H1 (cell line): ENCODE results near the gene GNG13. TPM values are rescaled to one million over a fixed set of nuclear protein-coding genes. Genes with fewer than 3 reads are reported as not detected.

Experiments
- CTCF ChIA-PET: fragments of 300-600 bp; sonication (Branson Sonifier 250); formaldehyde crosslinking; loops from one replicate; lab custom pipeline; 2021; ENCODE audit not compliant: partially characterized antibody; lab: Charles Lee
- POLR2A ChIA-PET: fragments of 300-600 bp; sonication (Branson Sonifier 250); formaldehyde crosslinking; loops from one replicate; lab custom pipeline; 2021; ENCODE audit warnings: inconsistent platforms; ENCODE audit not compliant: partially characterized antibody; lab: Charles Lee
- DNase-seq, 2 experiments: peaks; one replicate each; pipeline versions ENCODE4 v3.0.0 to v3.0.0-alpha.2; 2010 to 2022; ENCODE audit warnings: low spot score in 2 of 2, low read depth in 1 of 2, mixed read lengths in 1 of 2
- FAIRE-seq: peaks from 2 replicates; lab custom pipeline; 2011; peaks lifted over from hg19 to GRCh38; lab: Jason Lieb, UNC
- H2AFZ ChIP-seq: 2 replicates; pipeline ENCODE4 v1.8.1; 2012; ENCODE audit warnings: low read length, inconsistent platforms
- H2AK5ac ChIP-seq: 2 replicates; pipeline ENCODE4 v1.6.1; 2013; ENCODE audit warnings: low read depth, low read length
- H2BK120ac ChIP-seq: replicated peaks from 2 replicates; pipeline ENCODE3; 2013; ENCODE audit warnings: low read depth, low read length, inconsistent platforms
- H2BK12ac ChIP-seq: 2 replicates; pipeline ENCODE4 v1.6.1; 2013; ENCODE audit warnings: low read depth, low read length
- H2BK15ac ChIP-seq: 2 replicates; pipeline ENCODE4 v1.6.1; 2013; ENCODE audit warnings: low read length
- H2BK20ac ChIP-seq: 2 replicates; pipeline ENCODE4 v1.6.1; 2013; ENCODE audit warnings: low read length
- H2BK5ac ChIP-seq: 2 replicates; pipeline ENCODE4 v1.6.1; 2013; ENCODE audit warnings: low read depth, low read length
- H3K14ac ChIP-seq: 2 replicates; pipeline ENCODE4 v1.6.1; 2013; ENCODE audit warnings: inconsistent platforms; ENCODE audit not compliant: insufficient read length
- H3K18ac ChIP-seq: 2 replicates; pipeline ENCODE4 v1.6.1; 2013; ENCODE audit warnings: low read length; ENCODE audit errors: extremely low read depth
- H3K23ac ChIP-seq: 2 replicates; pipeline ENCODE4 v1.6.1; 2013; ENCODE audit warnings: inconsistent platforms; ENCODE audit not compliant: insufficient read length
- H3K23me2 ChIP-seq: 2 replicates; pipeline ENCODE4 v1.6.1; 2013; ENCODE audit warnings: low read depth, low read length
- H3K27ac ChIP-seq: 2 replicates; pipeline ENCODE4 v1.6.1; 2011; ENCODE audit warnings: low read depth, low read length, inconsistent platforms
- H3K27me3 ChIP-seq, 4 experiments: replicated peaks in 1 of 4; 1 replicate in 1 of 4; 2 replicates in 3 of 4; pipeline versions ENCODE4 v1.6.1 to v1.8.1; 2011 to 2013; ENCODE audit warnings: low read length in 3 of 4, mild to moderate bottlenecking in 3 of 4, inconsistent platforms in 2 of 4, mixed read lengths in 2 of 4, moderate library complexity in 1 of 4; ENCODE audit not compliant: control insufficient read depth in 3 of 4, insufficient read depth in 3 of 4; ENCODE audit errors: extremely low read depth in 1 of 4
- H3K36me3 ChIP-seq, 4 experiments: 2 replicates each; pipeline versions ENCODE4 v1.6.1 to v1.8.1; 2011 to 2013; ENCODE audit warnings: mild to moderate bottlenecking in 4 of 4, low read length in 3 of 4, moderate library complexity in 2 of 4, control low read depth in 1 of 4, inconsistent platforms in 1 of 4; ENCODE audit not compliant: insufficient read depth in 4 of 4, control insufficient read depth in 2 of 4
- H3K4ac ChIP-seq: replicated peaks from 2 replicates; pipeline ENCODE3; 2013; ENCODE audit warnings: low read length, low read depth, mixed read lengths, inconsistent platforms; ENCODE audit not compliant: insufficient read length
- H3K4me1 ChIP-seq, 4 experiments: replicated peaks in 1 of 4; 1 replicate in 1 of 4; 2 replicates in 3 of 4; pipeline versions ENCODE4 v1.6.1 to v1.8.1; 2011 to 2013; ENCODE audit warnings: low read length in 3 of 4, inconsistent platforms in 2 of 4, mixed read lengths in 1 of 4; ENCODE audit not compliant: insufficient read depth in 4 of 4, control insufficient read depth in 3 of 4
- H3K4me2 ChIP-seq, 2 experiments: 2 replicates each; pipeline versions ENCODE4 v1.6.1 to v1.8.1; 2011 to 2013; ENCODE audit warnings: low read depth in 2 of 2, low read length in 2 of 2, control low read depth in 1 of 2, inconsistent platforms in 1 of 2, mild to moderate bottlenecking in 1 of 2; ENCODE audit not compliant: insufficient read depth in 1 of 2
- H3K4me3 ChIP-seq, 4 experiments: fragments of 200-600, 300-600 bp in 1 of 4; sonication (generic), shearing (Covaris generic), sonication (Bioruptor Twin) in 1 of 4; 2 replicates each; pipeline versions ENCODE4 v1.5.1 to v1.8.1; 2011 to 2016; ENCODE audit warnings: low read length in 4 of 4, low read depth in 3 of 4, control low read depth in 2 of 4, inconsistent platforms in 2 of 4, mild to moderate bottlenecking in 2 of 4, mixed read lengths in 1 of 4, moderate library complexity in 1 of 4; ENCODE audit not compliant: insufficient read depth in 2 of 4; ENCODE audit errors: extremely low read depth in 1 of 4
- H3K56ac ChIP-seq: replicated peaks from 2 replicates; pipeline ENCODE3; 2013; ENCODE audit warnings: low read depth, mild to moderate bottlenecking, mixed read lengths, low read length, inconsistent platforms; ENCODE audit not compliant: insufficient read length
- H3K79me1 ChIP-seq: 2 replicates; pipeline ENCODE4 v1.6.1; 2013; ENCODE audit warnings: low read depth, low read length, control low read depth
- H3K79me2 ChIP-seq, 2 experiments: 2 replicates each; pipeline versions ENCODE4 v1.6.1 to v1.8.1; 2012 to 2013; ENCODE audit warnings: low read length in 2 of 2, mild to moderate bottlenecking in 2 of 2, inconsistent platforms in 1 of 2; ENCODE audit not compliant: insufficient read depth in 2 of 2, control insufficient read depth in 1 of 2
- H3K9ac ChIP-seq, 4 experiments: replicated peaks in 1 of 4; 1 replicate in 1 of 4; 2 replicates in 3 of 4; pipeline versions ENCODE4 v1.6.1 to v1.8.1; 2011 to 2013; ENCODE audit warnings: low read depth in 3 of 4, low read length in 3 of 4, control low read depth in 2 of 4, mild to moderate bottlenecking in 2 of 4, moderate library complexity in 2 of 4, inconsistent platforms in 1 of 4; ENCODE audit errors: extremely low read depth in 1 of 4
- H3K9me3 ChIP-seq, 2 experiments: 2 replicates each; pipeline versions ENCODE4 v1.6.1 to v1.8.1; 2012 to 2013; ENCODE audit warnings: mild to moderate bottlenecking in 2 of 2, moderate library complexity in 2 of 2, control low read depth in 1 of 2, inconsistent platforms in 1 of 2, low read depth in 1 of 2, low read length in 1 of 2, mixed read lengths in 1 of 2; ENCODE audit not compliant: insufficient read depth in 2 of 2
- H4K20me1 ChIP-seq, 2 experiments: replicated peaks in 1 of 2; 2 replicates each; pipeline versions ENCODE3 to v1.8.1; 2011 to 2013; ENCODE audit warnings: inconsistent platforms in 2 of 2, low read length in 2 of 2, mild to moderate bottlenecking in 1 of 2; ENCODE audit not compliant: insufficient read depth in 2 of 2, control insufficient read depth in 1 of 2
- H4K5ac ChIP-seq: 2 replicates; pipeline ENCODE4 v1.6.1; 2013; ENCODE audit warnings: low read length, low read depth, mixed read lengths, inconsistent platforms; ENCODE audit not compliant: insufficient read length
- H4K8ac ChIP-seq: 2 replicates; pipeline ENCODE4 v1.8.0; 2013; ENCODE audit warnings: mild to moderate bottlenecking, moderate library complexity, low read length, inconsistent platforms; ENCODE audit not compliant: insufficient read depth; ENCODE audit errors: extremely low read depth
- H4K91ac ChIP-seq: replicated peaks from 2 replicates; pipeline ENCODE3; 2013; ENCODE audit warnings: low read length, mixed read lengths, inconsistent platforms; ENCODE audit not compliant: insufficient read length
- BRCA1 ChIP-seq: IDR thresholded peaks from 2 replicates; pipeline ENCODE4 v1.6.1; 2012; ENCODE audit warnings: low read depth, low read length, improper control_type of control experiment
- CTBP2 ChIP-seq: IDR thresholded peaks from 2 replicates; pipeline ENCODE4 v1.7.0; 2011; ENCODE audit warnings: borderline replicate concordance, mild to moderate bottlenecking, moderate library complexity, mixed read lengths, low read length; ENCODE audit not compliant: insufficient read depth, insufficient read length
- EP300 ChIP-seq, 2 experiments: IDR thresholded peaks; 1 replicate in 1 of 2; 2 replicates in 1 of 2; pipeline ENCODE4 v1.6.1; 2011 to 2012; ENCODE audit warnings: low read depth in 2 of 2, low read length in 2 of 2, mild to moderate bottlenecking in 2 of 2, borderline replicate concordance in 1 of 2, inconsistent platforms in 1 of 2, moderate library complexity in 1 of 2
- JUND ChIP-seq: IDR thresholded peaks from 2 replicates; pipeline ENCODE4 v1.6.1; 2011; ENCODE audit warnings: mild to moderate bottlenecking, improper control_type of control experiment, low read length
- KDM1A ChIP-seq: fragments of 200-600, 300-600 bp; sonication (generic); IDR thresholded peaks from 2 replicates; pipeline ENCODE4 v1.7.1; 2016; ENCODE audit warnings: mild to moderate bottlenecking, low read length, borderline replicate concordance
- RAD21 ChIP-seq, 2 experiments: IDR thresholded peaks in 1 of 2; conservative IDR thresholded peaks in 1 of 2; 2 replicates each; pipeline ENCODE4 v1.6.1; 2011; ENCODE audit warnings: low read depth in 2 of 2, low read length in 2 of 2, improper control_type of control experiment in 1 of 2, inconsistent platforms in 1 of 2, mild to moderate bottlenecking in 1 of 2, moderate library complexity in 1 of 2
- WGBS, 2 experiments: shearing (Covaris generic) in 1 of 2; methylation state at CpG; one replicate each; pipeline versions ENCODE4 v1.1.6 to v1.1.7; 2013 to 2015; ENCODE audit warnings: low lambda C conversion rate in 2 of 2, mixed read lengths in 2 of 2, inconsistent platforms in 1 of 2, low coverage in 1 of 2, missing lambda C conversion rate in 1 of 2; ENCODE audit not compliant: insufficient replicate concordance in 2 of 2, insufficient coverage in 1 of 2, insufficient read length in 1 of 2; ENCODE audit errors: extremely low coverage in 1 of 2, missing lambda C conversion rate in 1 of 2; 5-methylcytosine and 5-hydroxymethylcytosine counted together
- polyA plus RNA-seq, 7 experiments: library from polyadenylated mRNA; depleted of rRNA in 3 of 7; stranded (reverse) in 5 of 7; unstranded in 2 of 7; fragments of >200 nt in 5 of 7; fragments of 200-250 nt in 2 of 7; gene quantifications; 1 replicate in 5 of 7; 2 replicates in 1 of 7; 4 replicates in 1 of 7; pipeline versions ENCODE4 v1.2.1 to v1.2.3, GENCODE V29; 2011 to 2013; ENCODE audit warnings: missing spikeins in 2 of 7, mixed read lengths in 2 of 7
- total RNA-seq: library from RNA; stranded (reverse); fragmentation: NEBNext Ultra II Directional; extraction: Animal tissue kit (Norgen Biotek cat#: 25700); gene quantifications from 2 replicates; pipeline ENCODE4 v1.2.1, GENCODE V29; 2021
- TF ChIP-seq, protein P1 (sequence below), 3 experiments: IDR thresholded peaks; 1 replicate in 2 of 3; 2 replicates in 1 of 3; pipeline versions ENCODE4 v1.5.1 to v1.6.1; 2011; ENCODE audit warnings: low read length in 3 of 3, mild to moderate bottlenecking in 3 of 3, inconsistent platforms in 2 of 3, low read depth in 1 of 3, moderate library complexity in 1 of 3; ENCODE audit not compliant: insufficient read depth in 1 of 3; ENCODE audit errors: control extremely low read depth in 1 of 3

The GNG13 gene
- total and polyA plus RNA-seq, 2 of the 8 experiments (the other 6 are each of a cell fraction or from before 2014, with no cell fraction given), result not detected

DNA sequence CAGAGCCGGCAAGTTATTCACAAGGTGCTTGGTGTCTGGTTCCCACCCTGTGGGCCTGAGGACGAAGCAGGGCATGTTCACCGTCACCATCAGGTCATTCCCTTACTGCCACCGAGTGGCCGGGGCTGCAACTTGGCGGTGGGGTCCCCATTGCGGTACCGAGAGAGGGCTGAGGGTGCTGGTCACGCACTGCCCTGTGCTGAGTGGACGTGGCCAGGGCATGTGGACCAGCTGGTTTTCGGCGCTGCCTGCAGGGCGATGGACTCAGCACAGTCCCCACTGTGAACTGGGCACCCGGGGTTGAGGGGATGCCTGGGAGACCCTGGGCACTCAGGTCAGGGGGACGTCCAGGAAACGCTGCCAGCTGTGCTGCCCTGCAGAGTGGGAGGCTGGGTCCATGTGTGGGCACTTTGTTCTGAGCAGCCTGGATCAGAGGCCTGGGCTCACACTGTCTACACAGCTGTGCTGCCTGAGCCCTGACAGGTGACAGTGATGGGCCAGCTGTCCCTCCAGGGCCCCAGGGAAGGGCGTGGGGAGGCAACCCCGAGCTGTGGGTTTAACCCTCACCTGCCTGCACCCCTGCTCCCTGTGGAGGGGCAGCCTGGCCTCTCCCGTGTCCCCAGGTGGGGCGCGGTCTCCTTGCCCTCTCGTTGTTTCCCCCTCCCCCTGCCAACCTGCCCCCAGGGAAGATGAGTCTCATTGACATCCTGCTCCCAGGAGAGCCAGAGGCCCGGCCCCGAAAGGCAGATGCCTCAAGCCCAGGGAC, 39.3 kb upstream of the GNG13 start:
- Histone ChIP-seq H3K56ac (no peak overlapping the region), H3K4me2 (no peak overlapping the region), H4K8ac (peak overlapping the region; percentile 77; the same call in 1 of the 2 replicates), H2BK15ac (no peak overlapping the region), H3K79me1 (no peaks in the 10 kb centered on the region)
- TF ChIP-seq, protein P1, sequence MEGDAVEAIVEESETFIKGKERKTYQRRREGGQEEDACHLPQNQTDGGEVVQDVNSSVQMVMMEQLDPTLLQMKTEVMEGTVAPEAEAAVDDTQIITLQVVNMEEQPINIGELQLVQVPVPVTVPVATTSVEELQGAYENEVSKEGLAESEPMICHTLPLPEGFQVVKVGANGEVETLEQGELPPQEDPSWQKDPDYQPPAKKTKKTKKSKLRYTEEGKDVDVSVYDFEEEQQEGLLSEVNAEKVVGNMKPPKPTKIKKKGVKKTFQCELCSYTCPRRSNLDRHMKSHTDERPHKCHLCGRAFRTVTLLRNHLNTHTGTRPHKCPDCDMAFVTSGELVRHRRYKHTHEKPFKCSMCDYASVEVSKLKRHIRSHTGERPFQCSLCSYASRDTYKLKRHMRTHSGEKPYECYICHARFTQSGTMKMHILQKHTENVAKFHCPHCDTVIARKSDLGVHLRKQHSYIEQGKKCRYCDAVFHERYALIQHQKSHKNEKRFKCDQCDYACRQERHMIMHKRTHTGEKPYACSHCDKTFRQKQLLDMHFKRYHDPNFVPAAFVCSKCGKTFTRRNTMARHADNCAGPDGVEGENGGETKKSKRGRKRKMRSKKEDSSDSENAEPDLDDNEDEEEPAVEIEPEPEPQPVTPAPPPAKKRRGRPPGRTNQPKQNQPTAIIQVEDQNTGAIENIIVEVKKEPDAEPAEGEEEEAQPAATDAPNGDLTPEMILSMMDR (IDR thresholded peaks at IDR 0.05; ENCODE audit: control extremely low read depth in 1 of 3, insufficient read depth in 1 of 3, low read depth in 1 of 3, low read length in 3 of 3), result peak in 2 of 3 experiments; percentile 9 to 13; a peak in 2 of 4 replicates
- TF ChIP-seq KDM1A (no peak), BRCA1 (no peak), RAD21 (IDR thresholded peaks at IDR 0.05 in 1 of 2, conservative IDR thresholded peaks at IDR 0.05 in 1 of 2; ENCODE audit: low read depth in 2 of 2, low read length in 2 of 2) (peak in 1 of 2 experiments; percentile 32; a peak in 1 of 4 replicates), JUND (no peak), CTBP2 (no peak), EP300 (IDR thresholded peaks at IDR 0.05; ENCODE audit: borderline replicate concordance in 1 of 2, low read depth in 2 of 2, low read length in 2 of 2) (no peak)
- TF ChIP-seq, all 59 proteins: peak for 2
- no peak overlapping the region for H3K23ac ChIP-seq
- H2BK12ac ChIP-seq, result no peak overlapping the region
- CTCF ChIA-PET, result interaction anchor here (0.7 kb wide), 1 partner anchor 9 kb away, joined by 3 read pairs; no protein-coding TSS in a partner anchor
- no peak overlapping the region for H2AFZ ChIP-seq
- no peaks in the 10 kb centered on the region; a peak in 1 of 7 replicates for H3K4me1 ChIP-seq
- no peak overlapping the region for H4K91ac ChIP-seq
- H3K23me2 ChIP-seq, result no peaks in the 10 kb centered on the region
- H2BK5ac ChIP-seq, result no peak overlapping the region
- H3K14ac ChIP-seq, result no peak overlapping the region
- H2AK5ac ChIP-seq, result no peak overlapping the region
- POLR2A ChIA-PET, result no interaction called here
- WGBS, 2 experiments, result 86% methylated on average over 22 of the region's 24 CpGs; no CpG with 5 or more reads in 1 of the 2 experiments
- no peak overlapping the region for H3K18ac ChIP-seq
- H4K5ac ChIP-seq, result no peak overlapping the region
- DNase-seq, result no peak
- H3K4ac ChIP-seq, result no peak overlapping the region
- no peak overlapping the region for H3K4me3 ChIP-seq
- FAIRE-seq, result no peak
- H3K27ac ChIP-seq, result no peak overlapping the region
- no peak overlapping the region for H2BK20ac ChIP-seq
- H4K20me1 ChIP-seq, result no peaks in the 10 kb centered on the region
- no peak overlapping the region for H3K9ac ChIP-seq
- H3K79me2 ChIP-seq, result no peaks in the 10 kb centered on the region
- H2BK120ac ChIP-seq, result no peak overlapping the region
- H3K36me3 ChIP-seq, result no peaks in the 10 kb centered on the region
- H3K27me3 ChIP-seq, result no peaks in the 10 kb centered on the region
- peaks cover 14 to 64% of the 10 kb centered on the region in 2 experiments; a peak in 3 of 4 replicates for H3K9me3 ChIP-seq
